ENCODE data around the gene CD46.
A peak's percentile ranks its signal among the peaks of the same experiment; 100 is the strongest.
"Not testable (repeated sequence)": the region's sequence is repeated elsewhere in the genome, so short reads cannot be mapped to it uniquely, and the experiment has no call there.

CD46 gene

GRCh38 chr1:207751790-207752455 is at the start of gene CD46:
Gene CD46 (plus strand): TSS chr1:207752054. CDS start chr1:207752213, 159 bp downstream.
- peak; percentile 98 for DNase-seq (ENCODE audit: low spot score)
- no peak for TF ChIP-seq CTCF (IDR thresholded peaks at IDR 0.05)
- Histone ChIP-seq H3K4me3 (peak within 1 kb of the TSS; percentile 91), H3K27ac (peak within 1 kb of the TSS; percentile 80 to 87)

- no peak for TF ChIP-seq CTCF (IDR thresholded peaks at IDR 0.05)
- Histone ChIP-seq H3K4me3 (no peak overlapping the region), H3K27ac (no peak overlapping the region)
- DNase-seq (ENCODE audit: low spot score): no peak
Observed at GRCh38 chr1:207702317-207702716, 49.5 kb upstream of the CD46 start.

DNA sequence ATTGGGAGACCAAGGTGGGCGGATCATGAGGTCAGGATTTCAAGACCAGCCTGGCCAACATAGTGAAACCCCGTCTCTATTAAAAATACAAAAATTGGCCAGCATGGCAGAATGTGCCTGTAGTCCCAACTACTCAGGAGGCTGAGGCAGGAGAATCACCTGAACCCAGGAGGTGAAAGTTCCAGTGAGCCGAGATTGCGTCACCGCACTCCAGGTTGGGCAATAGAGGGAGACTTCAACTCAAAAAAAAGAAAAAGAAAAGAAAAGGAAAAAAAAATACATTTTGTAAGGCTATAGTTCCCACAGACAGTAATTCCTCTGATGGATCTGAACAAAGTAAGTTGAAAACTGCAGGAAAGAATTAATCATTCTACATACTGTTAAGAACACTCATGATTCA is 48.1 kb upstream of the CD46 start:
- no peak for TF ChIP-seq CTCF (IDR thresholded peaks at IDR 0.05)
- Histone ChIP-seq H3K4me3 (no peak overlapping the region), H3K27ac (no peak overlapping the region)
- no peak for DNase-seq (ENCODE audit: low spot score)

GRCh38 chr1:207708004-207708403 is 43.9 kb upstream of the CD46 start:
- not testable (repeated sequence) for H3K27ac ChIP-seq; H3K4me3 ChIP-seq; DNase-seq (ENCODE audit: low spot score)

DNA sequence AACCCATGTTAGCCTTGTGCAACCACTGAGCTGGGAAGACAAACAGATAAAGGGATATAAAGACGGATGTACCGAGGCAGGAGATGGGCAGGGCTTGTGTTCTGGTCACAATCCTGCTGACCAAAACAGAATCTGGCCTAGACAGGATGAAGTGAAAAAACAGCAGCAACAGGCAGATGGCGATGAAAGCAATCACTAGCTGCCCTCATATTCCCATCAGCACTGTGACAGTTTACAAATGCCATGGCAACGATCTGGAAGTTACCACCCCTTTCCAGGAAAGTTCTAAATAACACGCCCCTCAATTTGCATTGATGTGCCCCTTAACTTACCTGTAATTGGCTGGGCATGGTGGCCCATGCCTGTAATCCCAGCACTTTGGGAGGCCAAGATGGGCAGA is 40.6 kb upstream of the CD46 start:
- no peak for DNase-seq (ENCODE audit: low spot score)
- no peak for TF ChIP-seq CTCF (IDR thresholded peaks at IDR 0.05)
- Histone ChIP-seq H3K4me3 (no peak overlapping the region), H3K27ac (no peak overlapping the region)

GRCh38 chr1:207712701-207713100 is 39.2 kb upstream of the CD46 start:
- not testable (repeated sequence) for DNase-seq (ENCODE audit: low spot score); H3K27ac ChIP-seq; H3K4me3 ChIP-seq

DNA sequence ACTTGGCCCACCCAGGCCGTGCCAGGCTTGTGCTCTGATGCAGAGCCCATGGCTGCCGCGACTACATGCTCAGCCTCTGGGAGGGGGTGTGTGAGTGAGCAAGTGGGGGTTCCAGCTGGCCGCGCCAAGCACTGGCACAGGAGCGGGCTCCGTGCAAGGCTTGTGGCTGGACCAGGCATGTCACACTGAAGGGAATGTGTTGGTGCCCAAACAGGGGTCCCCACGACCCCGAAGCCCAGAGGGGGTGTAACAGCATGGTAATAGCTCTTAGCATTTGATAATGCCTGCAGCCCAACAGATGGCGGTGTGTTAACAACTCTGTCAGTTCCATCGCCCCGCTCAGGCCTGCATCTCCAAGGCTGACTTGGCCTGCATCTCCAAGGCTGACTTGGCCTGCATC is 38.3 kb upstream of the CD46 start:
- no peak overlapping the region for H3K4me3 ChIP-seq
- no peak for DNase-seq (ENCODE audit: low spot score)
- no peak for TF ChIP-seq CTCF (IDR thresholded peaks at IDR 0.05)

GRCh38 chr1:207719234-207719633 is 32.6 kb upstream of the CD46 start:
- H3K4me3 ChIP-seq: no peak overlapping the region
- H3K27ac ChIP-seq: no peak overlapping the region
- no peak for TF ChIP-seq CTCF (IDR thresholded peaks at IDR 0.05)
- DNase-seq (ENCODE audit: low spot score): no peak

More for the DNA sequence above, 38.3 kb upstream of the CD46 start:
- no peak overlapping the region for H3K27ac ChIP-seq

- not testable (repeated sequence) for DNase-seq (ENCODE audit: low spot score); H3K27ac ChIP-seq; H3K4me3 ChIP-seq
Observed at GRCh38 chr1:207728200-207728858, 23.5 kb upstream of the CD46 start.

- not testable (repeated sequence) for DNase-seq (ENCODE audit: low spot score); H3K27ac ChIP-seq; H3K4me3 ChIP-seq
Observed at GRCh38 chr1:207737503-207738157, 14.2 kb upstream of the CD46 start.

DNA sequence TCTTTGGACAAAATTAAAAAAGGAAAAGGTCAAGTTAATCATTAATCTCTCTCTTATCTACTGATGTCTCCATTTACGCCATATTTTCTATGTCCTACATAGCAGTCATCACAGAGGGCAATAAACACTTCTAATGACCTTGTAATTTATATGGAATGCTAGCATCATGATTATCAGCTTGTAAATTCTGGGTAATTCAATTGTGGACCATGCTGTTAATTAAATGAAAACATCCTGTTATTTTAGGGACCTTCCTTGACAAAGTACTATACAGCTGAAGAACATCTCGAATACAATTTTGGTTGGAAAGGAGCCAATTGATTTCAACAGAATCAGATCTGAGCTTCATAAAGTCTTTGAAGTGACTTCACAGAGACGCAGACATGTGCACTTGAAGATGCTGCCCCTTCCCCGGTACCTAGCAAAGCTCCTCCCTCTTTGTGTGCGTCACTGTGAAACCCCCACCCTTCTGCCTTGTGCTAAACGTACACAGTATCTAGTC is 13.6 kb upstream of the CD46 start:
- H3K4me3 ChIP-seq; H3K27ac ChIP-seq; DNase-seq (ENCODE audit: low spot score): not testable (repeated sequence)

Data from coronary artery (tissue), 2 donors.